Inflammatory macrophage treated with lipopolysaccharide for 1 hour (primary cell): ENCODE measurements around the gene CLTC.
"Not testable (repeated sequence)": the region's sequence is repeated elsewhere in the genome, so short reads cannot be mapped to it uniquely, and the experiment has no call there.

ENCODE experiments used
- DNase-seq, 2 donors: peaks; one replicate each; pipeline ENCODE4 v3.0.0-alpha.2; 2020 to 2022

CLTC gene

GRCh38 chr17:59619298-59620063, at the start of gene CLTC:
Gene CLTC (plus strand): TSS chr17:59619895. CDS start chr17:59620132, 237 bp downstream.
- peak; percentile 97 to 98 for DNase-seq

GRCh38 chr17:59572301-59572924, 47.3 kb upstream of the CLTC start:
- DNase-seq: peak; percentile 88 to 94

- not testable (repeated sequence) for DNase-seq
These were observed 35.5 kb upstream of the CLTC start for GRCh38 chr17:59584168-59584567.

GRCh38 chr17:59600169-59600568, 19.5 kb upstream of the CLTC start:
- no peak for DNase-seq

GRCh38 chr17:59601130-59601529, 18.6 kb upstream of the CLTC start:
- no peak for DNase-seq

DNA sequence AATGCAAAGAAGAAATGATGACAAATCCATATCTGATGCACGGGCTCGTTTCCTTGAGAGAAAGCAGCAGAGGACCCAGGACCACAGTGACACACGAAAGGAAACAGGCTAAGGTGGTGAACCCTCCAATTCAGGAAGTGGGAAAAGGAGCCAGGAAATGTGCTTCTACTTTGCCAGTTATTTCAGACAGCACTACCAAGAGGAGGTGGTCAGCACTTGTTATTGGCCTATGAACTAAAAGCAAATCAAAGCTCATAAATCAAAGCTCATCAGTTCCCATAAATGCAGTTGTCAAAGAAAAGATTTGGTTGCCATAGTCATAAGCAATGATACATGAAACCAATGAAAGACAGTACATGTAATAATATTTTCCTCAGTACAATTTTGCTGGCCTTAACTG, 12.6 kb upstream of the CLTC start:
- DNase-seq: no peak

DNA sequence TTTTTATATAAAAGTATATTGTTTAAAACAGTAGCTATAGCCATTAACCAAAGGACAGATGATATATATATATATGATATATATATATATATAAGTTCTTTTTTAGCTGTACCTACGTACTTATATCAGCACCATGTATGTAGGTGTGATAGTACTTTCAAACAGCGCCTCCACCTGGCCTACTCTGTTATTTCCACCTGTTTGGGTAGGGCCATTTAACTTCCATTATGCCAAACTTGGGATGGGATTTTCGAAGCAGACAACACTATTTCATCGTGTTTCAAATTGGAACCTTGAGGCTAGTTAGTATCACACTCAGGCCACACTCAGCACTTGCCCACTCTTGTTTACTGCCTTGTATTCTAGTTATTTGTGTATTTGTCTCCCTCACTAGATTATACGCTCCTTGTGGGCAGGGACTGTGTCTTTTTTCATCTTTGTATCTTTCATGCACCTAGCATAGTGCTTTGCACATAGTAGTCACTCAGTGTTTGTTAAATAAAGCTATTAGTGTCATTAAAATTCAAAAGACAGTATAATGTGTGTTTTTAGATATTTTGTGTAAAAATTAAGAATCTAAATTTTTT, 11.8 kb upstream of the CLTC start:
- DNase-seq: peak in 1 of 2 donors; percentile 51

DNA sequence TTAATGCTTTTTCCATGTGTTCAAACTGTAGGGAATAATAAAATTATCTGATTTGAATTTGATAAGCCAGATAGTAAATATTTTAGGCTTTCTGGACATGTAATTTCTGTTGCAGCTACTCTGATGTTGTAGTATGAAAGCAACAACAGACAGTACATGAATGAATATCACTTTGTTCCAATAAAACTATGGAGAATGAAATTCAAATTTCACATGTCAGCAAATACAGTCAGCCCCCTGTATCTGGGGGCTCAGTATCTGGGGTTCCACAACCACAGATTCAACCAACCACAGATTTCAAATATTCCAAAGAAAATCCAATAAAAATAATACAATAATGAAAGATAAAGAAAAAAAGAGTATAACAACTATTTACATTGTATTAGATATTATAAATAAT, 8.2 kb upstream of the CLTC start:
- no peak for DNase-seq

DNA sequence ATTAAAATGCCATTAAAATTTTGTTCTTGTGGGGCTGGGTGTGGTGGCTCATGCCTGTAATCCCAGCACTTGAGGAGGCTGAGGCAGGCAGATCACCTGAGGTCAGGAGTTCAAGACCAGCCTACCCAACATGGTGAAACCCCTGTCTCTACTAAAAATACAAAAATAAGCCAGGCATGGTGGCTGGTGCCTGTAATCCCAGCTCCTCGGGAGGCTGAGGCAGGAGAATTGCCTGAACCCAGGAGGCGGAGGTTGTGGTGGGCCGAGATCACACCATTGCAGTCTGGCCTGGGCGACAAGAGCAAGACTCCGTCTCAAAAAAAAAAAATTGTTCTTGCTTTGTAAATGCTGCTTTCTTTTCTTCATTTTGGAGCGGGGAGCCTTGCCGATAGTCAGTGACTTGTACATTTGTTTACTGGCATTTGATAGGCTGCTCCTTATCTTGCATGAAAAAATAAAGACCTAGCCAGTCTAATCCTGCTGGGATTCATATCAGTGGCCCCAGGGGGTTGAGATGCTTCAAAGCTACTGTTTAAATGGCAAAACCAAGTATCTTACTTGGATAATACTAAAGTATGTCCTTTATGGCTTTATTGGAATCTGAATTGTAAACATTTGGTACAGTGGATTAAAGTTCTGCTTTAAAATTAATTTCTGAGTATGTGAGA, 3.3 kb upstream of the CLTC start:
- no peak for DNase-seq

- peak in 1 of 2 donors; percentile 40 for DNase-seq
These were observed 2.5 kb upstream of the CLTC start for GRCh38 chr17:59617156-59617732.

DNA sequence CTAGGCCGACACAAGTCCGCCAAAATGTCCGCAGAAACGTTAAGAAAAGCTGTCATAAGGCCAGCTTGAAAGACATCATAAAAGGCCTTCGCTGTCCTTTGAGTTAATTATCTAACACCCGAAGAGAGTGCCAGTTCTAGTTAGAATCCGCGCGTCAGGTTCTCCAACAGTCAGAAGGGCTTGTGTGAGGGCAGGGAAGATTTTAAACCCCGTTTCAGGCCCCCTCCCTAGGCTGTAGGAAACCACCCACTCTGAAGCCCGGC, 729 bp upstream of the CLTC start:
- DNase-seq: no peak

DNA sequence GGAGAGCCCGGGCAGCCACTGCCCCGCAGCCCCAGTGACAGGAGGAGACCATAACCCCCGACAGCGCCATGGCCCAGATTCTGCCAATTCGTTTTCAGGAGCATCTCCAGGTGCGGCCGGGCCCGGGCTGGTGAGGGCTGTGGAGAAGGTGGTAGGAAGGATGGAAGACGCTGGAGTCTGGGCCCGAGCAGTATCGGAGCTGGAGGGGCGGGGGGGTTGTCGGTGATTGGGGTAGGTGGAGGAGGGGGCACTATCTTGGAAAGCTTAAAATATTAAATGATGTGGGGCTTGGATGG, 317 bp downstream of the CLTC start:
- DNase-seq: no peak

- peak; percentile 60 to 64 for DNase-seq
These were observed 994 bp downstream of the CLTC start for GRCh38 chr17:59620518-59621259.

GRCh38 chr17:59621771-59622170, 2.1 kb downstream of the CLTC start:
- no peak for DNase-seq

- no peak for DNase-seq
These were observed 3.5 kb downstream of the CLTC start for GRCh38 chr17:59623151-59623550.

GRCh38 chr17:59626756-59627155, 7.1 kb downstream of the CLTC start:
- DNase-seq: no peak

- DNase-seq: no peak
These were observed 7.6 kb downstream of the CLTC start for GRCh38 chr17:59627274-59627673.

GRCh38 chr17:59627770-59628171, 8.1 kb downstream of the CLTC start:
- peak; percentile 39 to 51 for DNase-seq

DNA sequence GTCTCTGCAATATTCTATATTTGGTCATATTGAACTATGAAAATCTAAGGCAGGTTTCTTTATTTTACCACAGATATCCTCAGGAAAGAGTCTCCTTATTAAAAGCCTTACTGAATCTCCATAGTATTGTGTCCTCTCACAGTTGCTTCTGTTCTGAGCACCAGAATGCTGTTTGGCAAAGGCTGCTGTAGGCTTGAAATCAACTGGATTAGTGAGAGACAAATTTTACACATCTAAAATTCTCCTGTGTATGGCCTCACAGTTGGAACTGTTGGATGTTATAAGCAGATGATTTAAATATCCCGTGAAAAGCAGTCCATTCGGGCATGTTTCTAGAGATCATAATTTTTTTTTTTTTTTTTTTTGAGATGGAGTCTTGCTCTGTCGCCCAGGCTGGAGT, 9.5 kb downstream of the CLTC start:
- no peak for DNase-seq

DNA sequence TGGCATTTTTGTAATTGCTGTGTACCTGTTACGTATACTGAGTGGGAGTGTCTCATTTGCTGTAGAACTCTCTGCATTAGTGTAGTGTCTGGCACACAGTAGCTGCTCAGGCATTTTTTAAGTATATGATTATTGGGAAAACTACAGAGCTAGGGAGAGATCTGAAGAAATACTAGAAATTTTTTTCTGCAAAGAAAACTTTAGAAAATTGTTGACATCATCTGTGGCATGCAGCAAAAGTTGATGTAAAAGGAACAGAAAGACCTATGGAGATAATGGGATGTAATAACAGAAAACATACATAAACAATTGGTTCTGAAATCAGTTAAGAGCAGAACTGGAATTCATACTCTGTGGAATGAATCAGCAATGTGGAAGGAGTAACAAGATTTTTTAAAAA, 11.6 kb downstream of the CLTC start:
- DNase-seq: peak; percentile 33 to 54

DNA sequence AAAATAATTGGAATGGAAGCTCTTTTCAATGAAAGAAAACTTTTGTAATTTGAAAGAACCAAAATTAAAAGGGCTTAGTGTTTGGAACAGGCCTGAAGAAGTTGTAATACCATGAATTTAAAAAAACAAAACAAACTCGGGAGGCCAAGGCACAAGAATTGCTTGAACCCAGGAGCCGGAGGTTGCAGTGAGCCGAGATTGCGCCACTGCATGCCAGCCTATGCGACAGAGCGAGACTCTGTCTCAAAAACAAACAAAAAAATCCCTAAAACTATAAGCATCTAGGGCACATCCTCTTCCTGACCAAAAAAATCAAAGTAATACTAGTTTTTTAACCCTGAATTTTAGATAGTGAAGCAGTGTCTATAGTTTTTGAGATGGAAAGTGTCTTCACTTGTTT, 12.7 kb downstream of the CLTC start:
- no peak for DNase-seq

- DNase-seq: no peak
These were observed 14.1 kb downstream of the CLTC start for GRCh38 chr17:59633658-59634359.
